Uterus (tissue), 4 donors: Measurements from ENCODE around the gene S100A6. TPM values are rescaled to one million over a fixed set of nuclear protein-coding genes. Genes with fewer than 3 reads are reported as not detected.
"Not testable (repeated sequence)": the region's sequence is repeated elsewhere in the genome, so short reads cannot be mapped to it uniquely, and the experiment has no call there.

ENCODE experiments used
- DNase-seq, 2 donors: peaks; one replicate each; pipeline ENCODE4 v3.0.0-alpha.2; 2019 to 2020
- H3K27ac ChIP-seq, 2 donors: fragments of 200-600 bp; sonication (generic); 1 replicate in 1 of 2; 2 replicates in 1 of 2; pipeline ENCODE4 v1.5.1; 2016 to 2018
- H3K27me3 ChIP-seq, 2 donors: fragments of 200-600 bp; sonication (generic); one replicate each; pipeline ENCODE4 v1.5.1; 2018 to 2019; ENCODE audit warnings: control low read depth in 1 of 2
- H3K36me3 ChIP-seq, 2 donors: fragments of 200-600 bp; sonication (generic); one replicate each; pipeline ENCODE4 v1.5.1; 2019; ENCODE audit warnings: control low read depth in 1 of 2
- H3K4me1 ChIP-seq, 2 donors: fragments of 200-600 bp; sonication (generic); one replicate each; pipeline ENCODE4 v1.5.1; 2018 to 2019; ENCODE audit warnings: control low read depth in 1 of 2
- H3K4me3 ChIP-seq, 2 donors: fragments of 200-600 bp; sonication (generic); 1 replicate in 1 of 2; 2 replicates in 1 of 2; pipeline ENCODE4 v1.5.1; 2018 to 2019; ENCODE audit warnings: mild to moderate bottlenecking in 1 of 2
- H3K9me3 ChIP-seq, 2 donors: fragments of 200-600 bp; sonication (generic); one replicate each; pipeline ENCODE4 v1.5.1; 2019; ENCODE audit warnings: control low read depth in 1 of 2
- POLR2A ChIP-seq, 2 donors: fragments of 450-650 bp; IDR thresholded peaks; one replicate each; pipeline ENCODE4 v1.6.1; 2016; ENCODE audit warnings: antibody characterized with exemption in 2 of 2, mild to moderate bottlenecking in 1 of 2, moderate library complexity in 1 of 2
- intact Hi-C: fragments of 100-400 bp; cut with DNase I; formaldehyde crosslinking; loops from one replicate; pipeline ENCODE4 v1.15.1; 2023; ENCODE audit warnings: low total_unique reads
- total RNA-seq, 4 donors: library from RNA; depleted of rRNA in 3 of 4; stranded (reverse); fragments of >200 nt in 3 of 4; gene quantifications; one replicate each; pipeline versions ENCODE4 v1.1.0 to v1.2.4, GENCODE V29; 2014 to 2023
- TF ChIP-seq, protein P1 (sequence below), 4 experiments: fragments of 200-600 bp in 2 of 4; fragments of 450-650 bp in 2 of 4; sonication (generic) in 2 of 4; IDR thresholded peaks; one replicate each; pipeline ENCODE4 v1.5.1; 2016 to 2019; ENCODE audit warnings: antibody characterized with exemption in 4 of 4, mild to moderate bottlenecking in 2 of 4, moderate library complexity in 1 of 4
- donor health status: DM: yes; HTN: yes; CAD: no.

Gene S100A6
- total RNA-seq = 100 to 1,000 TPM in 3 of 4 donors, 10 to 100 TPM in 1; 55.5 to 729 (median 448) TPM

DNA sequence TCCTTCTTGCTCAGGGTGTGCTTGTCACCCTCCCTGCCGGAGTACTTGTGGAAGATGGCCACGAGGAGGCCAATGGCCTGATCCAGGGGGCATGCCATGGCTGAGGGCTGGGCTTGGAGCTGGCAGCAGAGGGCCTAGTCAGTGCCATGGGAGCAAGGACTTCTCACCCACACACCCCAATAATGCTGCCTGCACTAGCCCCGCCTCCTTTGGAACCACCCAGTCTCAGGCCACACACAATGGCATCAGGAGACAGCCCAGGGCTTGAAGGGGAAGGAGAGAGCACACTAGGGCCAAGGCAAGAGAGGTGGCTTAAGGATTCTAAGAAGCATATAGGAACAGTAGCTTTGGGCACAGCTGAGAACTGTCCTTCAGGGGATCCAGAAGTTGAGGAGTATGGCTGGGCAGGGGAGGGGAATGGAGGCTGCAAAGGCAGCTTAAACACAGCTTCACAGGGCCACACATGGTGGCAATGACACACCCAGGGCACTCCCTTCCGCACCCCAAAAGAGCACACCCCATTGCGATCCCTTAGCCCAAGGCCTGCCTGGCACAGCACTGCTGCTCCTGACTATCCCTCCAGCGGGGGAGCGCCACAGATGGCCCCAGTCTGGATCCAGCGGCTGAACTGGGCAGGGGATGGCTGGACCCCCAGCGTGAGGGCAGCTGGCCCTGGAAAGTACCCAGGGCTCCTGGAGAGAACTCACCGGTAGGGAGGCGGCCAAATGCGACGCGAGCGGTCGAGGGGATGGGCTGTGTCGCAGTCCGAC, at the start of gene S100A6:
TSS of gene S100A6 (minus strand) at position 750 of the 770 bp plus-strand sequence. CDS start at position 98, 652 bp downstream.
- Histone ChIP-seq H3K4me1 (peaks cover 3 to 4% of the 10 kb centered on the region in 2 donors), H3K36me3 (no peaks in the 10 kb centered on the region), H3K9me3 (no peaks in the 10 kb centered on the region), H3K27ac (peak within 1 kb of the TSS; percentile 99 to 100), H3K4me3 (peak within 1 kb of the TSS; percentile 82 to 96), H3K27me3 (no peaks in the 10 kb centered on the region)
- TF ChIP-seq POLR2A (IDR thresholded peaks at IDR 0.05) = peak in 1 of 2 donors; percentile 32
- TF ChIP-seq, protein P1, sequence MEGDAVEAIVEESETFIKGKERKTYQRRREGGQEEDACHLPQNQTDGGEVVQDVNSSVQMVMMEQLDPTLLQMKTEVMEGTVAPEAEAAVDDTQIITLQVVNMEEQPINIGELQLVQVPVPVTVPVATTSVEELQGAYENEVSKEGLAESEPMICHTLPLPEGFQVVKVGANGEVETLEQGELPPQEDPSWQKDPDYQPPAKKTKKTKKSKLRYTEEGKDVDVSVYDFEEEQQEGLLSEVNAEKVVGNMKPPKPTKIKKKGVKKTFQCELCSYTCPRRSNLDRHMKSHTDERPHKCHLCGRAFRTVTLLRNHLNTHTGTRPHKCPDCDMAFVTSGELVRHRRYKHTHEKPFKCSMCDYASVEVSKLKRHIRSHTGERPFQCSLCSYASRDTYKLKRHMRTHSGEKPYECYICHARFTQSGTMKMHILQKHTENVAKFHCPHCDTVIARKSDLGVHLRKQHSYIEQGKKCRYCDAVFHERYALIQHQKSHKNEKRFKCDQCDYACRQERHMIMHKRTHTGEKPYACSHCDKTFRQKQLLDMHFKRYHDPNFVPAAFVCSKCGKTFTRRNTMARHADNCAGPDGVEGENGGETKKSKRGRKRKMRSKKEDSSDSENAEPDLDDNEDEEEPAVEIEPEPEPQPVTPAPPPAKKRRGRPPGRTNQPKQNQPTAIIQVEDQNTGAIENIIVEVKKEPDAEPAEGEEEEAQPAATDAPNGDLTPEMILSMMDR (IDR thresholded peaks at IDR 0.05) = peak in 1 of 4 experiments; percentile 25
- peak; percentile 72 to 81 for DNase-seq
- intact Hi-C loops = no loop called here

DNA sequence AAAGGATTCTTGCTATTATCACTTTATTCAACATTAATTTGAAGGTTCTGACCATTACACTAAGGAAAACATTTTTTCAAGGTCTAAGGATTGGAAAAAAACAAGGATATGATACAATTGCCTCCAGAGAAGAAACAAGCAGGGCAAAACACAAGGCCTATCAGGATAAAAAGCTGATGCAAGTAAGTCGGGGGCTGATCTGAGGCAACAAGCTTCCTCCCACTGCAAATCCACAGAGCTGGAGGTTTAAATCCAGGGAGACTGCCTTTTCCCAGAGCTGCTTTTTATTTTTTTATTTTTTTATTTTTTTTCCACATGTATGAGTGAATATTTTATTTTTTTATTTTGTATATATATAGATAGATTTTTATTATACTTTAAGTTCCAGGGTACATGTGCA, 49.2 kb upstream of the S100A6 start:
- Histone ChIP-seq H3K4me1 (no peaks in the 10 kb centered on the region), H3K27me3 (no peaks in the 10 kb centered on the region), H3K9me3 (no peaks in the 10 kb centered on the region), H3K27ac (no peak overlapping the region), H3K36me3 (no peaks in the 10 kb centered on the region), H3K4me3 (no peak overlapping the region)
- TF ChIP-seq POLR2A (IDR thresholded peaks at IDR 0.05) = no peak
- TF ChIP-seq, protein P1 (IDR thresholded peaks at IDR 0.05) = no peak
- no peak for DNase-seq
- intact Hi-C loops = no loop called here

DNA sequence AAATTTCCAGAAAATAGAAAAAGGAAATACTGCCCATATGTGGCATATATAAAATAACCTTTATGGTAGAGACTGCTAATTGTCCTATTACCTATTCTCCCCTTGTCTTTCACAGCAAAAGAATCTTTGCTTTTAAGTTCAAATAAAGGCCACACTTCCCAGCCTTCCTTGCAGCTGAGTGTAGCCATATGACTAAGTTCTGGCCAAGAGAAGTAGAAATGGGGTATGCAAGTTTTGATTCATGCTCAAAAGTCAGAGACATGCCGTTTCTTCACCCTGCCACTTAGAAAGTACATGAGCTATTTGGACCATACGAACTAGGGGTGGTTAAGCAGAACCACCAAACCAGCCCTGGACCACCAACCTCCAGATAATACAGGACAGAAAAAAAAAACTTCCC, 48.2 kb upstream of the S100A6 start:
- DNase-seq = no peak
- Histone ChIP-seq H3K4me1 (no peaks in the 10 kb centered on the region), H3K4me3 (no peak overlapping the region), H3K9me3 (no peaks in the 10 kb centered on the region), H3K27ac (no peak overlapping the region), H3K27me3 (no peaks in the 10 kb centered on the region), H3K36me3 (no peaks in the 10 kb centered on the region)
- no peak for TF ChIP-seq POLR2A (IDR thresholded peaks at IDR 0.05)
- TF ChIP-seq, protein P1 (IDR thresholded peaks at IDR 0.05) = no peak
- intact Hi-C loops = no loop called here

DNA sequence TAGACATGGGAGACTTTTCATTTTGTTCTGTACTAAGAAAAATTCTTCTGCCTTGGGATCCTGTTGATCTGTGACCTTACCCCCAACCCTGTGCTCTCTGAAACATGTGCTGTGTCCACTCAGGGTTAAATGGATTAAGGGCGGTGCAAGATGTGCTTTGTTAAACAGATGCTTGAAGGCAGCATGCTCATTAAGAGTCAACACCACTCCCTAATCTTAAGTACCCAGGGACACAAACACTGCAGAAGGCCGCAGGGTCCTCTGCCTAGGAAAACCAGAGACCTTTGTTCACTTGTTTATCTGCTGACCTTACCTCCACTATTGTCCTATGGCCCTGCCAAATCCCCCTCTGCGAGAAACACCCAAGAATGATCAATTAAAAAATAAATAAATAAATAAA, 47.7 kb upstream of the S100A6 start:
- H3K27ac ChIP-seq, H3K9me3 ChIP-seq, H3K4me3 ChIP-seq, H3K4me1 ChIP-seq, H3K36me3 ChIP-seq, intact Hi-C loops, H3K27me3 ChIP-seq, DNase-seq: not testable (repeated sequence)

DNA sequence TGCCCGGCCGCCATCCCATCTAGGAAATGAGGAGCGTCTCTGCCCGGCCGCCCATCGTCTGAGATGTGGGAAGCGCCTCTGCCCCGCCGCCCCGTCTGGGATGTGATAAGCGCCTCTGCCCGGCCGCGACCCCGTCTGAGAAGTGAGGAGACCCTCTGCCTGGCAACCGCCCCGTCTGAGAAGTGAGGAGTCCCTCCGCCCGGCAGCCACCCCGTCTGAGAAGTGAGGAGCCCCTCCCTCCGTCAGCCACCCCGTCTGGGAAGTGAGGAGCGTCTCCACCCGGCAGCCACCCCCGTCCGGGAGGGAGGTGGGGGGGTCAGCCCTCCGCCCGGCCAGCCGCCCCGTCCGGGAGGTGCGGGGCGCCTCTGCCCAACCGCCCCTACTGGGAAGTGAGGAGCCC, 47.0 kb upstream of the S100A6 start:
- H3K4me3 ChIP-seq, H3K4me1 ChIP-seq, H3K27ac ChIP-seq, intact Hi-C loops, DNase-seq, H3K27me3 ChIP-seq, H3K9me3 ChIP-seq, H3K36me3 ChIP-seq: not testable (repeated sequence)

DNA sequence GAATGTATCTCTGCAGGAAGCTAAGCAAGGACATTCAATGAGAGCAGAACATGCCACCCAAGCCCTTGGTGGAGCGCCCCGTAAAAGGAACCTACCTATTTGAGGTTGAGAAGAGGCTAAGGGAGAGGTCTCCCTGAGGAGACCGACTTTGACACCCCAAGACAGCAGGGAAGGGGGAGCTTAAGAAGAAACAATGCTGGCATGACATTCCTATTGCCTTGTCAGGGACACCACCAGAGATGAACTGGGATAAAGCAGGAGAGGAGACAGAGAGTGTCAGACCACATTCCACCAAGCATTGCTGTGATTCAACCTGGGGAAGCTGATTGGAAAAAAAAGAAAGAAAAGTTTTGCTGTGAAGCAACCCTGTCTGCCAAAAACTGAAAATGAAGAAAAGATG, 43.1 kb upstream of the S100A6 start:
- H3K4me1 ChIP-seq = no peaks in the 10 kb centered on the region
- DNase-seq = no peak
- H3K27me3 ChIP-seq = no peaks in the 10 kb centered on the region
- H3K36me3 ChIP-seq = no peaks in the 10 kb centered on the region
- intact Hi-C loops = no loop called here
- H3K4me3 ChIP-seq = no peak overlapping the region
- H3K27ac ChIP-seq = no peak overlapping the region
- TF ChIP-seq, protein P1 (IDR thresholded peaks at IDR 0.05) = no peak
- no peak for TF ChIP-seq POLR2A (IDR thresholded peaks at IDR 0.05)
- H3K9me3 ChIP-seq = no peaks in the 10 kb centered on the region
